Testis (tissue), 3 donors: Measurements from ENCODE around the gene DAP. TPM values are rescaled to one million over a fixed set of nuclear protein-coding genes. Genes with fewer than 3 reads are reported as not detected.

Source experiments
- DNase-seq: peaks from one replicate; pipeline ENCODE4 v3.0.0-alpha.2; 2019
- H3K27ac ChIP-seq, 2 donors: fragments of 200-600 bp; sonication (generic); one replicate each; pipeline ENCODE4 v1.5.1; 2019
- H3K27me3 ChIP-seq: fragments of 200-600 bp; sonication (generic); one replicate; pipeline ENCODE4 v1.5.1; 2019
- H3K36me3 ChIP-seq: fragments of 200-600 bp; sonication (generic); one replicate; pipeline ENCODE4 v1.5.1; 2017; ENCODE audit warnings: low read depth; ENCODE audit errors: missing control alignments
- H3K4me1 ChIP-seq: fragments of 200-600 bp; sonication (generic); one replicate; pipeline ENCODE4 v1.5.1; 2019
- H3K4me3 ChIP-seq, 2 donors: fragments of 200-600 bp; sonication (generic); one replicate each; pipeline ENCODE4 v1.5.1; 2017 to 2019
- H3K9me3 ChIP-seq: fragments of 200-600 bp; sonication (generic); one replicate; pipeline ENCODE4 v1.5.1; 2017
- CTCF ChIP-seq, 3 experiments: fragments of 450-650 bp in 2 of 3; fragments of 200-600 bp in 1 of 3; sonication (generic) in 1 of 3; IDR thresholded peaks; one replicate each; pipeline ENCODE4 v1.5.1; 2016 to 2019; ENCODE audit warnings: antibody characterized with exemption in 3 of 3, mild to moderate bottlenecking in 2 of 3, moderate library complexity in 1 of 3
- POLR2A ChIP-seq: fragments of 450-650 bp; IDR thresholded peaks from one replicate; pipeline ENCODE4 v1.6.1; 2017; ENCODE audit warnings: antibody characterized with exemption, mild to moderate bottlenecking, moderate library complexity
- whole genome bisulfite sequencing, 2 donors: methylation state at CpG; one replicate each; pipeline ENCODE4 v1.1.5; 2018; 5-methylcytosine and 5-hydroxymethylcytosine counted together
- intact Hi-C: fragments of 100-400 bp; cut with DNase I; formaldehyde crosslinking; loops from one replicate; pipeline ENCODE4 v1.15.1; 2023; ENCODE audit warnings: low total_unique reads
- polyA plus RNA-seq: library from polyadenylated mRNA; stranded (reverse); fragments of 350-450 nt; fragmentation: Illumina TruSeq; extraction: RNeasy Lipid Tissue Mini Kit (QIAGEN cat#74804); gene quantifications from one replicate; pipeline ENCODE4 v1.2.3, GENCODE V29; 2014; ENCODE audit warnings: low read depth, low replicate concordance; ENCODE audit not compliant: insufficient read depth
- total RNA-seq, 2 donors: library from RNA; depleted of rRNA; stranded (reverse); fragments of >200 nt; gene quantifications; one replicate each; pipeline ENCODE4 v1.2.3, GENCODE V29; 2016

The DAP gene
- total and polyA plus RNA-seq, 3 donors from 2014 or later: 46.3 to 92.2 (median 48.1) TPM

- DNase-seq: no peak
- intact Hi-C loops: no loop called here
- no peak overlapping the region for H3K27ac ChIP-seq
- H3K4me1 ChIP-seq: no peaks in the 10 kb centered on the region
- 94% methylated on average over 11 of the region's 11 CpGs for WGBS, 2 donors
- H3K36me3 ChIP-seq: no peaks in the 10 kb centered on the region
- H3K4me3 ChIP-seq: no peak overlapping the region
- TF ChIP-seq POLR2A (no peak), CTCF (IDR thresholded peaks at IDR 0.05) (no peak)
- no peaks in the 10 kb centered on the region for H3K9me3 ChIP-seq
- H3K27me3 ChIP-seq: no peaks in the 10 kb centered on the region
These were observed 76.5 kb downstream of the DAP start for GRCh38 chr5:10684303-10685086.

GRCh38 chr5:10682801-10683525, 78.1 kb downstream of the DAP start:
- 97 to 100% methylated on average over 10 to 16 of the region's 16 CpGs for WGBS, 2 donors
- Histone ChIP-seq H3K4me3 (no peak overlapping the region), H3K27ac (no peak overlapping the region), H3K27me3 (no peaks in the 10 kb centered on the region), H3K36me3 (no peaks in the 10 kb centered on the region), H3K4me1 (no peaks in the 10 kb centered on the region), H3K9me3 (no peaks in the 10 kb centered on the region)
- no peak for DNase-seq
- TF ChIP-seq CTCF (IDR thresholded peaks at IDR 0.05) (no peak), POLR2A (no peak)
- intact Hi-C loops: no loop called here

- intact Hi-C loops: no loop called here
These were observed 79.0 kb downstream of the DAP start for GRCh38 chr5:10681731-10682679.

More at GRCh38 chr5:10681731-10682679, 79.0 kb downstream of the DAP start:
- Histone ChIP-seq H3K9me3 (no peaks in the 10 kb centered on the region), H3K27ac (no peak overlapping the region), H3K4me3 (no peak overlapping the region), H3K27me3 (no peaks in the 10 kb centered on the region), H3K36me3 (no peaks in the 10 kb centered on the region), H3K4me1 (no peaks in the 10 kb centered on the region)
- TF ChIP-seq POLR2A (no peak), CTCF (IDR thresholded peaks at IDR 0.05) (no peak)
- DNase-seq: no peak
- 83 to 85% methylated on average over 15 to 22 of the region's 22 CpGs for WGBS, 2 donors
